SK-N-SH (cell line): ENCODE results near the gene MCF2L. TPM values are rescaled to one million over a fixed set of nuclear protein-coding genes. Genes with fewer than 3 reads are reported as not detected.

ENCODE experiments used
- CTCF ChIA-PET: fragments of 300-600, 350-600 bp; formaldehyde crosslinking; extraction: SDS; loops from one replicate; lab custom pipeline; 2021; lab: Yijun Ruan, JAX
- POLR2A ChIA-PET: fragments of 350-600 bp; sonication (Branson Sonifier 250); formaldehyde crosslinking; extraction: SDS; loops from one replicate; lab custom pipeline; 2020; ENCODE audit warnings: antibody characterized with exemption, inconsistent platforms; lab: Yijun Ruan, JAX
- DNase-seq: peaks from one replicate; pipeline ENCODE4 v3.0.0; 2012
- H2AFZ ChIP-seq: fragments of 200-600 bp; sonication (generic); 2 replicates; pipeline ENCODE4 v1.8.1; 2016; ENCODE audit warnings: antibody characterized with exemption, mild to moderate bottlenecking, low read depth
- H3F3A ChIP-seq: fragments of 200-600 bp; sonication (generic); replicated peaks from 2 replicates; pipeline ENCODE3; 2016; ENCODE audit warnings: antibody characterized with exemption, mild to moderate bottlenecking; ENCODE audit not compliant: insufficient read depth
- H3K27ac ChIP-seq, 2 experiments: fragments of 200-500 bp in 1 of 2; fragments of 200-600 bp in 1 of 2; sonication (Bioruptor generic) in 1 of 2; sonication (generic), shearing (Covaris generic) in 1 of 2; 2 replicates each; pipeline versions ENCODE4 v1.5.1 to v1.6.1; 2014 to 2016; ENCODE audit warnings: low read depth in 2 of 2, inconsistent platforms in 1 of 2, low read length in 1 of 2, mild to moderate bottlenecking in 1 of 2, mixed read lengths in 1 of 2
- H3K27me3 ChIP-seq: fragments of 200-600 bp; sonication (generic), shearing (Covaris generic); 2 replicates; pipeline ENCODE4 v1.6.1; 2016; ENCODE audit warnings: mixed run types; ENCODE audit not compliant: insufficient read depth
- H3K36me3 ChIP-seq, 2 experiments: fragments of 200-500 bp in 1 of 2; fragments of 200-600 bp in 1 of 2; sonication (Bioruptor generic) in 1 of 2; sonication (generic) in 1 of 2; replicated peaks in 1 of 2; 2 replicates each; pipeline versions ENCODE3 to v1.5.1; 2014 to 2016; ENCODE audit warnings: low read length in 1 of 2, mild to moderate bottlenecking in 1 of 2; ENCODE audit not compliant: insufficient read depth in 2 of 2, control insufficient read depth in 1 of 2
- H3K4me1 ChIP-seq, 2 experiments: fragments of 200-500 bp in 1 of 2; fragments of 200-600 bp in 1 of 2; sonication (Bioruptor generic) in 1 of 2; sonication (generic), shearing (Covaris generic) in 1 of 2; 2 replicates each; pipeline versions ENCODE4 v1.5.1 to v1.6.1; 2014 to 2016; ENCODE audit warnings: low read depth in 1 of 2, low read length in 1 of 2, mixed run types in 1 of 2; ENCODE audit not compliant: insufficient read depth in 2 of 2, control insufficient read depth in 1 of 2
- H3K4me2 ChIP-seq: fragments of 200-600 bp; sonication (generic), shearing (Covaris generic); 2 replicates; pipeline ENCODE4 v1.6.1; 2017; ENCODE audit warnings: mixed run types
- H3K4me3 ChIP-seq, 2 experiments: fragments of 200-500 bp in 1 of 2; fragments of 200-600 bp in 1 of 2; sonication (Bioruptor generic) in 1 of 2; sonication (generic), shearing (Covaris generic) in 1 of 2; 2 replicates each; pipeline versions ENCODE4 v1.5.1 to v1.8.1; 2014 to 2016; ENCODE audit warnings: low read depth in 2 of 2, inconsistent platforms in 1 of 2, low read length in 1 of 2, mild to moderate bottlenecking in 1 of 2, mixed read lengths in 1 of 2, moderate library complexity in 1 of 2
- H3K79me2 ChIP-seq: fragments of 200-600 bp; sonication (generic); 2 replicates; pipeline ENCODE4 v1.8.1; 2017; ENCODE audit warnings: mild to moderate bottlenecking; ENCODE audit not compliant: insufficient read depth
- H3K9ac ChIP-seq: fragments of 200-600 bp; sonication (generic); 2 replicates; pipeline ENCODE4 v1.6.1; 2017; ENCODE audit warnings: mixed run types
- H3K9me2 ChIP-seq: fragments of 200-600 bp; sonication (generic); 2 replicates; pipeline ENCODE4 v1.6.1; 2017; ENCODE audit warnings: mixed run types
- H3K9me3 ChIP-seq: fragments of 200-600 bp; sonication (generic); 2 replicates; pipeline ENCODE4 v1.6.1; 2017; ENCODE audit warnings: mixed run types, mild to moderate bottlenecking, moderate library complexity
- H4K20me1 ChIP-seq: fragments of 200-600 bp; sonication (generic); 2 replicates; pipeline ENCODE4 v1.6.1; 2017; ENCODE audit warnings: mild to moderate bottlenecking, mixed run types; ENCODE audit not compliant: insufficient read depth
- CHD2 ChIP-seq: fragments of 150-350 bp; IDR thresholded peaks from 2 replicates; pipeline ENCODE4 v1.6.1; 2018; ENCODE audit warnings: low read length; ENCODE audit not compliant: partially characterized antibody
- ELF1 ChIP-seq: IDR thresholded peaks from 2 replicates; pipeline ENCODE4 v1.4.0; 2012
- EZH2phosphoT487 ChIP-seq: fragments of 200-600 bp; sonication (generic); IDR thresholded peaks from 2 replicates; pipeline ENCODE4 v1.6.1; 2017; ENCODE audit warnings: low read depth, mixed run types, mild to moderate bottlenecking, antibody characterized with exemption, moderate library complexity, borderline replicate concordance
- GABPA ChIP-seq: IDR thresholded peaks from 2 replicates; pipeline ENCODE4 v1.4.0; 2012; ENCODE audit warnings: low read depth, mild to moderate bottlenecking
- GATA2 ChIP-seq: sonication (generic); formaldehyde crosslinking; IDR thresholded peaks from 2 replicates; pipeline ENCODE4 v1.5.0; 2020; ENCODE audit warnings: mild to moderate bottlenecking, missing genetic modification reagents
- JUND ChIP-seq: IDR thresholded peaks from 2 replicates; pipeline ENCODE4 v1.4.0; 2012
- MXI1 ChIP-seq: IDR thresholded peaks from 2 replicates; pipeline ENCODE4 v1.6.1; 2012; ENCODE audit warnings: mild to moderate bottlenecking, low read depth, low read length, improper control_type of control experiment
- NRF1 ChIP-seq: IDR thresholded peaks from 2 replicates; pipeline ENCODE4 v1.6.1; 2012; ENCODE audit warnings: low read depth, mild to moderate bottlenecking, low read length
- POLR2AphosphoS5 ChIP-seq: IDR thresholded peaks from 2 replicates; pipeline ENCODE4 v1.6.1; 2012; ENCODE audit warnings: low read depth, low read length
- RCOR1 ChIP-seq: fragments of 150-350 bp; IDR thresholded peaks from 2 replicates; pipeline ENCODE4 v1.6.1; 2017; ENCODE audit warnings: antibody characterized with exemption, low read length
- REST ChIP-seq: IDR thresholded peaks from 2 replicates; pipeline ENCODE4 v1.6.1; 2012; ENCODE audit warnings: mild to moderate bottlenecking, low read depth, low read length, moderate library complexity
- SIN3A ChIP-seq: IDR thresholded peaks from 2 replicates; pipeline ENCODE4 v1.6.1; 2012; ENCODE audit warnings: low read depth, mild to moderate bottlenecking, low read length, moderate library complexity, borderline replicate concordance
- TCF12 ChIP-seq: IDR thresholded peaks from 2 replicates; pipeline ENCODE4 v1.4.0; 2012
- YY1 ChIP-seq: IDR thresholded peaks from 2 replicates; pipeline ENCODE4 v1.4.0; 2012; ENCODE audit warnings: low read depth, mild to moderate bottlenecking
- WGBS: methylation state at CpG from one replicate; pipeline ENCODE4 v1.1.6; 2017; ENCODE audit warnings: low lambda C conversion rate; 5-methylcytosine and 5-hydroxymethylcytosine counted together
- polyA plus RNA-seq, 3 experiments: library from polyadenylated mRNA; depleted of rRNA; stranded (reverse); fragments of >200 nt; gene quantifications; 2 replicates each; pipeline ENCODE4 v1.2.3, GENCODE V29; 2012
- TF ChIP-seq, protein P1 (sequence below): fragments of 150-350 bp; IDR thresholded peaks from 2 replicates; pipeline ENCODE4 v1.6.1; 2017; ENCODE audit warnings: antibody characterized with exemption, low read length, low read depth, borderline replicate concordance
- TF ChIP-seq, protein P2 (sequence below): IDR thresholded peaks from 2 replicates; pipeline ENCODE4 v1.4.0; 2012; ENCODE audit warnings: low read depth, borderline replicate concordance

The MCF2L gene
- polyA plus RNA-seq, 1 of the 3 experiments (the other 2 are of a cell fraction): 0.56 TPM

- 76% methylated on average over 9 of the region's 15 CpGs for WGBS
- Histone ChIP-seq H3K9me3 (no peaks in the 10 kb centered on the region), H3K79me2 (no peaks in the 10 kb centered on the region), H3K27ac (no peak overlapping the region), H3K4me1 (no peaks in the 10 kb centered on the region), H3K9me2 (no peaks in the 10 kb centered on the region), H2AFZ (no peak overlapping the region), H3K27me3 (no peaks in the 10 kb centered on the region), H3F3A (no peaks in the 10 kb centered on the region), H3K36me3 (no peaks in the 10 kb centered on the region), H3K4me3 (no peak overlapping the region), H4K20me1 (no peaks in the 10 kb centered on the region), H3K9ac (no peak overlapping the region), H3K4me2 (no peak overlapping the region)
- TF ChIP-seq EZH2phosphoT487 (no peak), GATA2 (CRISPR knock-in tag) (no peak), REST (no peak), CHD2 (no peak), SIN3A (no peak), TCF12 (no peak), MXI1 (no peak), YY1 (no peak), POLR2AphosphoS5 (no peak), NRF1 (no peak), RCOR1 (no peak)
- TF ChIP-seq, protein P1, sequence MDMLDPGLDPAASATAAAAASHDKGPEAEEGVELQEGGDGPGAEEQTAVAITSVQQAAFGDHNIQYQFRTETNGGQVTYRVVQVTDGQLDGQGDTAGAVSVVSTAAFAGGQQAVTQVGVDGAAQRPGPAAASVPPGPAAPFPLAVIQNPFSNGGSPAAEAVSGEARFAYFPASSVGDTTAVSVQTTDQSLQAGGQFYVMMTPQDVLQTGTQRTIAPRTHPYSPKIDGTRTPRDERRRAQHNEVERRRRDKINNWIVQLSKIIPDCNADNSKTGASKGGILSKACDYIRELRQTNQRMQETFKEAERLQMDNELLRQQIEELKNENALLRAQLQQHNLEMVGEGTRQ: no peak
- no peak for DNase-seq
- ChIA-PET POLR2A (no interaction called here), CTCF (no interaction called here)
These were observed 90.9 kb downstream of the MCF2L start for GRCh38 chr13:113059891-113060290.

DNA sequence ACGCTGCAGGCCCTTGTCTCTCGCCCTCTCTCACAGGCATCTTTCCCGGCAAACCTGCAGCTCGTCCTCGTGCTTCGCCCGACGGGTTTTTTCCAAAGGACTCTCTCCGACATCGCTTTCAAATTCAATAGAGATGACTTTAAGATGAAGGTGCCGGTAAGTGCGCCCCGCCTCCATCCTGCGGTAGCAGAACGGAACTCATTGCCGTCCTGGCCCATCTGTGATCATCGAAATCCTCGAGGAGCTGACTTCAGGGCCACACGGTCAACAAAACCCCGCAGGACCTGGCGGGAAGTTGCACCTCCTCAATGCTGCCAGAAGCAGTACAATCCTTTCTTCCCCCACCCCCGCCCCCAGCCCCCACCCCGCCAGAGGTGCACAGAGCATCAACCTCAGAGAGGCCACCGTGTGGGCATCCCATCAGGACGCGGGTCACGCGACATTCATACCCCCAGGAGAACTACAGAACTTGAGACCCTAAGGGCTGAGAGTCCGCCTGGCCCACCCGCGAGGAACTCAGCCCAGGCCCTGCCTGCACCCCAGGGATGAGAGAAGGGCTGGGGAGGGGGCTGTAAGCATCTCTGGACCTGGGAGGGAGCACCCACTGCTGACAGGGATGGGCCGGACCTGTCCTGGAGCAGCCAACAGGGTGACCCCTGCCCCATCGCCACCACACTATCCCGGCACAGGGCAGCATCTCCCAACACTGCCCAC, 91.7 kb downstream of the MCF2L start:
- Histone ChIP-seq H3K9ac (no peak overlapping the region), H3K9me2 (no peaks in the 10 kb centered on the region), H4K20me1 (no peaks in the 10 kb centered on the region), H3K27ac (no peak overlapping the region), H3K9me3 (no peaks in the 10 kb centered on the region), H2AFZ (no peak overlapping the region), H3K4me2 (no peak overlapping the region), H3K36me3 (no peaks in the 10 kb centered on the region), H3K4me3 (no peak overlapping the region), H3K79me2 (no peaks in the 10 kb centered on the region), H3F3A (no peaks in the 10 kb centered on the region), H3K4me1 (no peaks in the 10 kb centered on the region), H3K27me3 (no peaks in the 10 kb centered on the region)
- ChIA-PET POLR2A (no interaction called here), CTCF (no interaction called here)
- no peak for DNase-seq
- WGBS: 78% methylated on average over 28 of the region's 34 CpGs
- TF ChIP-seq JUND (no peak), POLR2AphosphoS5 (no peak), GATA2 (CRISPR knock-in tag) (no peak), YY1 (no peak), TCF12 (no peak), RCOR1 (no peak), ELF1 (no peak), CHD2 (no peak), GABPA (no peak)
- TF ChIP-seq, protein P2, sequence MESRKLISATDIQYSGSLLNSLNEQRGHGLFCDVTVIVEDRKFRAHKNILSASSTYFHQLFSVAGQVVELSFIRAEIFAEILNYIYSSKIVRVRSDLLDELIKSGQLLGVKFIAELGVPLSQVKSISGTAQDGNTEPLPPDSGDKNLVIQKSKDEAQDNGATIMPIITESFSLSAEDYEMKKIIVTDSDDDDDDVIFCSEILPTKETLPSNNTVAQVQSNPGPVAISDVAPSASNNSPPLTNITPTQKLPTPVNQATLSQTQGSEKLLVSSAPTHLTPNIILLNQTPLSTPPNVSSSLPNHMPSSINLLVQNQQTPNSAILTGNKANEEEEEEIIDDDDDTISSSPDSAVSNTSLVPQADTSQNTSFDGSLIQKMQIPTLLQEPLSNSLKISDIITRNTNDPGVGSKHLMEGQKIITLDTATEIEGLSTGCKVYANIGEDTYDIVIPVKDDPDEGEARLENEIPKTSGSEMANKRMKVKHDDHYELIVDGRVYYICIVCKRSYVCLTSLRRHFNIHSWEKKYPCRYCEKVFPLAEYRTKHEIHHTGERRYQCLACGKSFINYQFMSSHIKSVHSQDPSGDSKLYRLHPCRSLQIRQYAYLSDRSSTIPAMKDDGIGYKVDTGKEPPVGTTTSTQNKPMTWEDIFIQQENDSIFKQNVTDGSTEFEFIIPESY: no peak
